Transverse colon (tissue), 3 donors: ENCODE measurements around the gene SEPTIN8.

Experiments
- EP300 ChIP-seq: sonication (generic); formaldehyde crosslinking; IDR thresholded peaks from one replicate; pipeline ENCODE4 v1.6.1; 2017; ENCODE audit warnings: antibody characterized with exemption, low read depth
- POLR2A ChIP-seq: fragments of 450-650 bp; IDR thresholded peaks from one replicate; pipeline ENCODE4 v1.6.1; 2016; ENCODE audit warnings: antibody characterized with exemption, mild to moderate bottlenecking, moderate library complexity
- POLR2AphosphoS5 ChIP-seq, 3 donors: sonication (generic); formaldehyde crosslinking; IDR thresholded peaks; one replicate each; pipeline ENCODE4 v1.6.1; 2016; ENCODE audit warnings: antibody characterized with exemption in 3 of 3

GRCh38 chr5:132781029-132781428 is 4.0 kb upstream of the SEPTIN8 start:
- TF ChIP-seq POLR2A (no peak), EP300 (no peak), POLR2AphosphoS5 (IDR thresholded peaks at IDR 0.05) (no peak)
